Neural progenitor cell (in vitro differentiated cells): ENCODE results near the gene TMEM119. TPM values are rescaled to one million over a fixed set of nuclear protein-coding genes. Genes with fewer than 3 reads are reported as not detected.

Experiments used
- DNase-seq: peaks from one replicate; pipeline ENCODE4 v3.0.0-alpha.2; 2016; ENCODE audit warnings: low spot score
- H2AFZ ChIP-seq: fragments of 200-600 bp; sonication (generic); replicated peaks from 2 replicates; pipeline ENCODE4 v1.6.1; 2016; ENCODE audit warnings: antibody characterized with exemption
- H3F3A ChIP-seq: fragments of 200-600 bp; sonication (generic); 2 replicates; pipeline ENCODE4 v1.6.1; 2016; ENCODE audit warnings: antibody characterized with exemption, low read depth
- H3K27ac ChIP-seq: fragments of 200-600 bp; sonication (generic); 2 replicates; pipeline ENCODE4 v1.5.1; 2016; ENCODE audit warnings: mild to moderate bottlenecking
- H3K27me3 ChIP-seq: fragments of 200-600 bp; sonication (generic); 2 replicates; pipeline ENCODE4 v1.6.1; 2016; ENCODE audit warnings: mild to moderate bottlenecking, moderate library complexity
- H3K36me3 ChIP-seq: fragments of 200-600 bp; sonication (generic); 2 replicates; pipeline ENCODE4 v1.5.1; 2016
- H3K4me1 ChIP-seq: fragments of 200-600 bp; sonication (generic); 2 replicates; pipeline ENCODE4 v1.6.1; 2016; ENCODE audit warnings: mixed run types
- H3K4me2 ChIP-seq: fragments of 200-600 bp; sonication (generic); 2 replicates; pipeline ENCODE4 v1.6.1; 2016
- H3K4me3 ChIP-seq: fragments of 200-600 bp; sonication (generic); 2 replicates; pipeline ENCODE4 v1.5.1; 2016
- H3K79me2 ChIP-seq: fragments of 200-600 bp; sonication (generic); 2 replicates; pipeline ENCODE4 v1.6.1; 2016; ENCODE audit warnings: low read depth
- H3K9ac ChIP-seq: fragments of 200-600 bp; sonication (generic); 2 replicates; pipeline ENCODE4 v1.6.1; 2016
- H3K9me3 ChIP-seq: fragments of 200-600 bp; sonication (generic); 2 replicates; pipeline ENCODE4 v1.5.1; 2016; ENCODE audit warnings: low read depth
- H4K20me1 ChIP-seq: fragments of 200-600 bp; sonication (generic); 2 replicates; pipeline ENCODE4 v1.6.1; 2016; ENCODE audit warnings: low read depth
- H3K27ac Mint-ChIP-seq: 3 replicates; pipeline ENCODE4 v1.8.0; 2021; ENCODE audit warnings: mixed read lengths
- H3K27me3 Mint-ChIP-seq: 2 replicates; pipeline ENCODE4 v1.8.0; 2022; ENCODE audit warnings: low read depth, mild to moderate bottlenecking, inconsistent platforms, moderate library complexity, mixed read lengths; ENCODE audit not compliant: insufficient read depth
- H3K36me3 Mint-ChIP-seq: 3 replicates; pipeline ENCODE4 v1.8.0; 2021; ENCODE audit warnings: mixed read lengths
- H3K4me1 Mint-ChIP-seq: 3 replicates; pipeline ENCODE4 v1.8.0; 2021; ENCODE audit warnings: mixed read lengths
- H3K4me3 Mint-ChIP-seq: 3 replicates; pipeline ENCODE4 v1.8.0; 2021; ENCODE audit warnings: mild to moderate bottlenecking, moderate library complexity, mixed read lengths
- H3K9me3 Mint-ChIP-seq: 3 replicates; pipeline ENCODE4 v1.8.0; 2020; ENCODE audit warnings: mixed read lengths
- EZH2 ChIP-seq: fragments of 200-600 bp; sonication (generic); IDR thresholded peaks from 2 replicates; pipeline ENCODE4 v1.6.1; 2017; ENCODE audit warnings: antibody characterized with exemption, mild to moderate bottlenecking, moderate library complexity
- EZH2phosphoT487 ChIP-seq: fragments of 200-600 bp; sonication (generic); IDR thresholded peaks from 2 replicates; pipeline ENCODE4 v1.6.1; 2017; ENCODE audit warnings: antibody characterized with exemption
- total RNA-seq: library from RNA; depleted of rRNA; stranded (reverse); fragments of >200 nt; gene quantifications from 2 replicates; pipeline ENCODE4 v1.2.3, GENCODE V29; 2015; ENCODE audit warnings: low replicate concordance
- TF ChIP-seq, protein P1 (sequence below): fragments of 200-600 bp; sonication (generic); IDR thresholded peaks from 2 replicates; pipeline ENCODE4 v1.5.1; 2017; ENCODE audit warnings: antibody characterized with exemption, mild to moderate bottlenecking

Gene TMEM119
- total RNA-seq, 1 donor from 2014 or later: 0.97 TPM

DNA sequence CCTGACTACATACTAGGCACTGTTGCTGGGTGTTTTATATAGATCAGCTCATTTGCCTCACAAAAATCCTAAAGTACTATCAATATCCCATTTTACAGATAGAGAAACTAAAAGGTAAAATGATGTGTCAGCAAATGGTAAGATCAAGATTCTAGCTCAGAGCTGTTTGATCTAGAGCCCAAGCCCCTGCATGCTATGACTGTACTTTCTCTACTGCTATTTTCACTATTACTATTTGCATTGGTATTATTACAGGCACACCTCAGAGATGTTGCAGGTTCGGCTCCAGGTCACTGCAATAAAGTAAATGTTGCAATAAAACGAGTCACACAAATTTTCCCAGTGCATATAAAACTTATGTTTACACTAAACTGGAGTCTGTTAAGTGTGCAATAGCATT, 24.6 kb downstream of the TMEM119 start:
- peaks cover 5% of the 10 kb centered on the region for H3K9me3 Mint-ChIP-seq
- no peaks in the 10 kb centered on the region for H3K9me3 ChIP-seq
- peaks cover 8% of the 10 kb centered on the region for H3K27me3 Mint-ChIP-seq
- no peak overlapping the region for H3K4me3 ChIP-seq
- H3K27ac Mint-ChIP-seq: no peak overlapping the region
- H3K27ac ChIP-seq: no peak overlapping the region
- no peaks in the 10 kb centered on the region for H3K79me2 ChIP-seq
- H3K9ac ChIP-seq: no peak overlapping the region
- H3F3A ChIP-seq: peaks cover 13% of the 10 kb centered on the region
- no peak overlapping the region for H3K4me2 ChIP-seq
- no peak for TF ChIP-seq EZH2
- no peak for TF ChIP-seq EZH2phosphoT487
- TF ChIP-seq, protein P1, sequence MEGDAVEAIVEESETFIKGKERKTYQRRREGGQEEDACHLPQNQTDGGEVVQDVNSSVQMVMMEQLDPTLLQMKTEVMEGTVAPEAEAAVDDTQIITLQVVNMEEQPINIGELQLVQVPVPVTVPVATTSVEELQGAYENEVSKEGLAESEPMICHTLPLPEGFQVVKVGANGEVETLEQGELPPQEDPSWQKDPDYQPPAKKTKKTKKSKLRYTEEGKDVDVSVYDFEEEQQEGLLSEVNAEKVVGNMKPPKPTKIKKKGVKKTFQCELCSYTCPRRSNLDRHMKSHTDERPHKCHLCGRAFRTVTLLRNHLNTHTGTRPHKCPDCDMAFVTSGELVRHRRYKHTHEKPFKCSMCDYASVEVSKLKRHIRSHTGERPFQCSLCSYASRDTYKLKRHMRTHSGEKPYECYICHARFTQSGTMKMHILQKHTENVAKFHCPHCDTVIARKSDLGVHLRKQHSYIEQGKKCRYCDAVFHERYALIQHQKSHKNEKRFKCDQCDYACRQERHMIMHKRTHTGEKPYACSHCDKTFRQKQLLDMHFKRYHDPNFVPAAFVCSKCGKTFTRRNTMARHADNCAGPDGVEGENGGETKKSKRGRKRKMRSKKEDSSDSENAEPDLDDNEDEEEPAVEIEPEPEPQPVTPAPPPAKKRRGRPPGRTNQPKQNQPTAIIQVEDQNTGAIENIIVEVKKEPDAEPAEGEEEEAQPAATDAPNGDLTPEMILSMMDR: no peak
- no peaks in the 10 kb centered on the region for H3K36me3 ChIP-seq
- no peaks in the 10 kb centered on the region for H3K4me1 ChIP-seq
- no peak overlapping the region for H2AFZ ChIP-seq
- no peaks in the 10 kb centered on the region for H3K4me1 Mint-ChIP-seq
- DNase-seq: no peak
- peaks cover 7% of the 10 kb centered on the region for H3K36me3 Mint-ChIP-seq
- H3K4me3 Mint-ChIP-seq: no peak overlapping the region
- H4K20me1 ChIP-seq: no peaks in the 10 kb centered on the region
- no peaks in the 10 kb centered on the region for H3K27me3 ChIP-seq

DNA sequence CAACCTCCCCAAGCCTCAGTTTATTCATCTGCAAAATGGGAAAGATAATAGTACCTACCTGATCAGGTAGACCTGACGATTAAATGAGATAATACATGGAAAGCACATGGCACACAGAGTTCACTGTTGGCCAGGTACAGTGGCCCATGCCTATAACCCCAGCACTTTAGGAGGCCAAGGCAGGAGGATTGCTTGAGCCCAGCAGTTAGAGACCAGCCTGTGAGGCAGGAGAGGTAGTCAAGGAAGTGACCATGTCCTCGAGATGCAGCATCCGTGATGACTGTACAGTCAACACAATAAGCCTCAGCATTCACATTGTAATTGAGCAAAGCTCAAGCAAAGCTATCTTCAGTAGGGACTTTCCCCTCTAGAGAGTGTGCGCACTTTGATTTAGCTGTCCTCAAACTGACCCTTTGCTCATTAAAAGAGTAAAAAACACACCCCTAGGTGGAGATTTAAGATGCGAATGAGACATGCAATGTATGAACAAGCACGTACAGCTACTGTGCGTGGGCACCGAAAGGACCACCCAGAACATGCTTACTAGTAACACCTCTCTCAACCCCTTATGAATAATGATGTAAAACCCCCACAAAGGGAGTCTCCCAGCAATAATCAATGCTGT, 25.6 kb downstream of the TMEM119 start:
- Histone ChIP-seq H3K9me3 (no peaks in the 10 kb centered on the region), H3K27ac (no peak overlapping the region), H3K27me3 (no peaks in the 10 kb centered on the region), H3K9ac (no peak overlapping the region), H3K4me3 (no peak overlapping the region), H3K79me2 (no peaks in the 10 kb centered on the region), H3K36me3 (no peaks in the 10 kb centered on the region), H3K4me2 (no peak overlapping the region), H4K20me1 (no peaks in the 10 kb centered on the region), H3F3A (peaks cover 13% of the 10 kb centered on the region), H2AFZ (no peak overlapping the region), H3K4me1 (no peaks in the 10 kb centered on the region)
- Mint-ChIP-seq H3K36me3 (peaks cover 9% of the 10 kb centered on the region), H3K27ac (no peak overlapping the region), H3K27me3 (peaks cover 5% of the 10 kb centered on the region), H3K9me3 (peaks cover under 1% of the 10 kb centered on the region), H3K4me1 (no peaks in the 10 kb centered on the region), H3K4me3 (peak overlapping the region; percentile 46)
- no peak for DNase-seq
- no peak for TF ChIP-seq EZH2
- no peak for TF ChIP-seq EZH2phosphoT487
- TF ChIP-seq, protein P1: no peak

DNA sequence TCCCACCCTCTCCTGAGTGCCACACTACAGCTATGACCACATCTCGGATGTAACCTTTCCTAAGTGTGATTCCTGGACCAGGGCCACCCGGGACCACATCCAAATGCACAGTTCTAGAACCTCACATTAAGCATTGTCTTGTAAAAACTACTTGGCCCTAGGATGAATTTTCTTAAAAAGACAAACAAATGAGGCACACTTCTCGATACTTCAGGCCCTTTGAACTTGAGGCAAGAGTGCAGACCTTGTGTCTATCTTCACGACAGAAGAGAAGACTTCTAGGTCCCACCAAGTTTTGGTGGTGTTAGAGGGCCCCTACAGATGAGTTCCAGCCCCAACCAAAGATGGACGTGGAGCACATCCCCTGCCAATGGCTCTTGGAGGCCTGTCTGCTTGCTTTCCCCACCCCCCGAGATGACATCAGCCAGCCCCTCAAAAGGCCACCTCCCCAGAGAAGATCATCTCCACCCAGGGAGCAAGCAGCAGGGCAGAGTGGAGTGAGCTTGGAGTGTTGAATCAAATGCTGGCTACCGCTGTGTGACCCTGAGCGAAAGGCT, 26.2 kb downstream of the TMEM119 start:
- no peak overlapping the region for H3K27ac ChIP-seq
- H3K36me3 ChIP-seq: no peaks in the 10 kb centered on the region
- Mint-ChIP-seq H3K4me1 (no peaks in the 10 kb centered on the region), H3K4me3 (peak overlapping the region; percentile 46), H3K9me3 (no peaks in the 10 kb centered on the region), H3K27ac (no peak overlapping the region), H3K36me3 (peaks cover 13% of the 10 kb centered on the region), H3K27me3 (peaks cover 5% of the 10 kb centered on the region)
- no peaks in the 10 kb centered on the region for H3K27me3 ChIP-seq
- no peaks in the 10 kb centered on the region for H3K9me3 ChIP-seq
- no peak overlapping the region for H3K4me3 ChIP-seq
- no peaks in the 10 kb centered on the region for H3K4me1 ChIP-seq
- H3K79me2 ChIP-seq: no peaks in the 10 kb centered on the region
- DNase-seq: no peak
- H4K20me1 ChIP-seq: no peaks in the 10 kb centered on the region
- no peak overlapping the region for H3K4me2 ChIP-seq
- H2AFZ ChIP-seq: no peak overlapping the region
- H3K9ac ChIP-seq: no peak overlapping the region
- TF ChIP-seq EZH2phosphoT487: no peak
- peaks cover 13% of the 10 kb centered on the region for H3F3A ChIP-seq
